ENCODE data around the gene TEX14.
"Not testable (repeated sequence)": the region's sequence is repeated elsewhere in the genome, so short reads cannot be mapped to it uniquely, and the experiment has no call there.

Gene TEX14

DNA sequence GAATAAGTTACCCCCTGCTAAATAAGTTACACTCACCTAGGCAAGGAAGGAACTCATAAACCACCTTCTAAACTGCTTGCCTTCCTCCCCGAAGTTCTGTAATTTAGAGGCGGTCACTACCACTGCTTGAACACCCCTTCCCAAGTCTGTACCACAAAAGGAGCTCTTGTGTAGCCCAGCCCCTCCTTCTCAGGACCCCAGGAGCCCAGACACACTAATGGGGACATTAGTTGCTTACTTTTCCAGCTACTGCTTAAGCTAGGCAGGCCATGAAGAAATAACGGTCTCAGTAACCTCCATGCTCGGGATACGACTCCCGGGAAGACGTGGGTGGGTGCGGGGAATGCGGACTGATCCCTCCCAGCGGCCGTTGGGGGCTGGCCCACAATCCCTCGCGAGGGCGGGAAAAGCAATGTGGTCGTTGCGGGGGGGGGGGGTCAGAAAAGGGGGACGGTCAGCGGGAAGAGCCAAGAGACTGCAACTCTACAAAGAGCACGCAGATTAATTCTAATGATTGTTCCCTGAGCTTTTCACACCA lies at the start of gene TEX14:
TEX14 (minus strand) TSS at position 345 of the 538 bp plus-strand sequence. CDS start 40,044 bp downstream, outside the sequence.
- no peak for DNase-seq

- no peak for DNase-seq
These were observed 49.3 kb upstream of the TEX14 start for GRCh38 chr17:58741121-58741625.

DNA sequence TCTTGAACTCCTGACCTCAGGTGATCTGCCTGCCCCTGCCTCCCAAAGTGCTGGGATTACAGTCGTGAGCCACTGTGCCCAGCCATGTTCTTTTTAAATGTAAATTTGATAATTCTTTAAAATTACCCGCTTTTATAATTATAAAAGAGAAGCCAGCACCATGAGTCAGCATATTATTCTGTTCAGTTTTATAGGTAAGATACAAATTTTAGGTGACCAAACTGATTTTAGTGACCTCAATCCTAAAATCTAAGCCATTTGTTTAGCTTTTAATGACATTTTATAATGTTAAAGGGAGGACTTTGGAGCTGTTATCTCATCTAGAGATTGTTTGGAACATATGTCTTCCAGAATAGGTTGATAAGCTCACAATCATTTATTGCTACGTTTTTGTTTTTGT lies 43.0 kb upstream of the TEX14 start:
- DNase-seq: no peak

GRCh38 chr17:58734040-58734439 lies 42.2 kb upstream of the TEX14 start:
- no peak for DNase-seq

DNA sequence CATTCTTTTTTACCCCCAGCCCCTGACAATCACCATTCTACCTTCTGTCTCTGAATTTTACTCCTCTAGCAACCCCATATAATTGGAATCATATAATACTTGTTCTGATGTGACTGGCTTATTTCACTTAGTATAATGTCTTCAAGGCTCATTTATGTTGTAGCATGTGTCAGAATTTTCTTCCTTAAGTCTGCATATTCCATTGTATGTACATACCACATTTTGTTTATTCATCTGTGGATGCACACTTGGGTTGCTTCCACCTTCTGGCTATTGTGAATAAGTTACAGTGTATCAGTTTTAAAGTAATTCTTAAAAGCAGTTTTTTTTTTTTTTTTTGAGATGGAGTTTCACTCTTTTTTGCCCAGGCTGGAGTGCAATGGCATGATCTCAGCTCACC lies 39.1 kb upstream of the TEX14 start:
- no peak for DNase-seq

- DNase-seq: no peak
These were observed 37.0 kb upstream of the TEX14 start for GRCh38 chr17:58728798-58729197.

DNA sequence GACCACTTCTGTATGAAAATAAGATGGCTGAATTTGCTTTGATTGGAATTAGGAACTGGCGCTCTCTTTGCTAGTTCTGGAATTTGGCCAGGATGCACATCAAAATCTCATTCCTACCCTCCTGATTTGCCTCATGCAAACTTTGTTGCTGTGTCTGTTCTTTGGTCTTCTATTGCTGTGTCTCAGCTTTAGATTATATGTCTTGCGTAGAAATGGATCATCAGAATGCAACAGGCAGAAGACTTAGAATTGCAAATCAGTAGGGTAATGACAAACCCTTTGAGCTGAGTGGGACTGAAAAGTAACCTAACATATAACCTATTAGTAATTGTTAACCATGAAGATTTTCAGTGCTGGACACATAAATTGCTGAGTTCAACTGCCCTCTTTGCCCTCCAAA lies 30.9 kb upstream of the TEX14 start:
- DNase-seq: no peak

GRCh38 chr17:58722274-58722673 lies 30.4 kb upstream of the TEX14 start:
- DNase-seq: no peak

- no peak for DNase-seq
These were observed 19.2 kb upstream of the TEX14 start for GRCh38 chr17:58710948-58711552.

GRCh38 chr17:58706351-58707140 lies 14.7 kb upstream of the TEX14 start:
- DNase-seq: no peak

DNA sequence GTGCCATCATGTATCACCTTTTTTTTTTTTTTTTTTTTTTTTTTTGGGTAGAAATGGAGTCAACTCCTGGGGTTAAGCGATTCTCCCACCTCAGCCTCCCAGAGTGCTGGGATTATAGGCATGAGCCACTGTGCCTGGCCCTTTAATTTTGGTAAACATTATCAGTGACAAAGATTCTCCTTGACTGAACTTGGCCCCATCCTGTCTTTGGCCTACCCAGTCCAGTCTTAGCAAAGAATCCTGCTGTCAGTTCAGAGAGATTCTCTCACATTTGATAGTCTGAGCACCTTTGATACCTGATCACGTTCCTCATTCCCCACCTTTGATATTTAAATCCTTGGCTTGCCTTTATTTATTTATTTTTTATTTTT lies 12.1 kb upstream of the TEX14 start:
- no peak for DNase-seq

DNA sequence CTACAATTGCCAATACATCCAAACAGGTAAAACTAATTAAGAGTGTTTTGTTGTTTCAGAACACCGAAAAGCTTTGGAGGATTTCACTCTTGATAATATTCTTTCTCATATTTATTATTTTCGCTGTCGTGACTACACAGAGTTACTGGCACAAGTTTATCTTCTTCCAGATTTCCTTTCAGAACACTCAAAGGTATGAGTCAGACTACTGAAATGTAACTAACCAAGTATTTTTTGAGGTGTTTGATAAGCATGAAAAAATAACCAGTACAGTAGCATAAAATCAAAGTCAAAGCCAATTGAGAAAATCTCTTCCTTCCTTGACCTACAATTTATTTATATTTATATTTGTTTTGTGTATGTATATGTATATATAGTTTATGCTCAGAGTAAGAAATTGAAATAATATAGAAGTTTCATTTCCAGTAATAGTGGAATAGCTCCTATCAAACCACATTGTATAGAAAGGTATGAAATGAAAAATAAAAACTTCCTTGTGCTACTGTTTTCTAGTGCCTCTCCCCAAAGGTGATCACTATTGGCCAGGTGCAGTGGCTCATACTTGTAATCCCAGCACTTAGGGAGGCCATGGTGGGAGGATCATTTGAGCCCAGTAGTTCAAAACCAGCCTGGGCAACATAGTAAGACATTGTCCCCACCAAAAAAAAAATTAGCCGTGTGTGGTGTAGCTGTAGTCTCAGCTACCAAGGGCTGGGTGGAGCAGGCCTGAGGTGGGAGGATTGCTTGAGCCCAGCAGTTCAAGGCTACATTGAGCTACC lies 11.5 kb upstream of the TEX14 start:
- DNase-seq: no peak

DNA sequence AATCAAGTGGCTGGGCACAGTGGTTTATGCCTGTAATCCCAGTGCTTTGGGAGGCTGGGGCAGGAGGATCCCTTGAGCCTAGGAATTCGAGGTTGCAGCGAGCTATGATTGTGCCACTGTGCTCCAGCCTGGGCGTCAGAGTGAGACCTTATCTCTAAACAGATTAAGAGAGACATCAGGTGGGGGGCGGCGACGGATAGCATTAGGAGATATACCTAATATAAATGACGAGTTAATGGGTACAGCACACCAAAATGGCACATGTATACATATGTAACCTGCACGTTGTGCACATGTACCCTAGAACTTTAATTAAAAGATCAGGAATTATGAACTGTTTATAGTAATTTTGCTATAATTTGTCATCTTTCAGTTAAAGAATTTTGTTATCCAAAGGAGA lies 10.9 kb upstream of the TEX14 start:
- DNase-seq: no peak

GRCh38 chr17:58702045-58702476 lies 10.2 kb upstream of the TEX14 start:
- DNase-seq: no peak

- no peak for DNase-seq
These were observed 7.9 kb upstream of the TEX14 start for GRCh38 chr17:58699771-58700170.

GRCh38 chr17:58694826-58695225 lies 3.0 kb upstream of the TEX14 start:
- DNase-seq: no peak

DNA sequence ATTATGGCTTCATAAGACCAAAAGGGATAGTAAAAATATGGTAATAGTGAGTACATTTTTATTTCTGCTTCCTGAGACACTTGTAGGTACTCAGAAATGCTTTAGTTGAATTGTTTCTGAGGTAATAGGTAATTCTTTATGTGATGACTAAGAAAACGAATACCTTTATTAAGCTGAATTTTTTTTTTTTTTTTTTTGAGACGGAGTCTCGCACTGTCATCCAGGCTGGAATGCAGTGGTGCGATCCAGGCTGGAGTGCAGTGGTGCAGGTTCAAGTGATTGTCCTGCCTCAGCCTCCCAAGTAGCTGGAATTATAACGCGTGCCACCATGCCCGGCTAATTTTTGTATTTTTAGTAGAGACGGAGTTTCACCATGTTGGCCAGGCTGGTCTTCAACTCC lies 2.5 kb upstream of the TEX14 start:
- no peak for DNase-seq

DNA sequence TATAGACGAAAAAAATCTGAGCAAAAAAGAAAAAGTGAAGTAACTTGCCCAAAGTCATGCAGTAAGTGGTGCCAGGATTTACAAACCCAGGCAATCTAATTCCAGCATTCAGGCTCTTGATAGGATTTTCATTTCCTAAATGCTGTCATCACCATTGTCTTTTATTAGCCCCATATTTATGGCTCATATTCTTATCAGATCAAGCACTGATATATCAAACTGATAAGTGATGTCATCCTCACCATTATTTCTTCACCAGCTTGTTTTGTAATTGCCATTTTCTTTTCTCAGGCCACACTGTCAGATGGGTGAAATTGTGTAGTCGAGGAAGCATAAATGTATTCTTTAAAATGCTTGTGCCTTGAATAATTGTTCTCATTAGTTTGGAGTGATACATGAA lies 1.9 kb upstream of the TEX14 start:
- no peak for DNase-seq

- DNase-seq: no peak
These were observed 1.4 kb upstream of the TEX14 start for GRCh38 chr17:58693208-58693607.

DNA sequence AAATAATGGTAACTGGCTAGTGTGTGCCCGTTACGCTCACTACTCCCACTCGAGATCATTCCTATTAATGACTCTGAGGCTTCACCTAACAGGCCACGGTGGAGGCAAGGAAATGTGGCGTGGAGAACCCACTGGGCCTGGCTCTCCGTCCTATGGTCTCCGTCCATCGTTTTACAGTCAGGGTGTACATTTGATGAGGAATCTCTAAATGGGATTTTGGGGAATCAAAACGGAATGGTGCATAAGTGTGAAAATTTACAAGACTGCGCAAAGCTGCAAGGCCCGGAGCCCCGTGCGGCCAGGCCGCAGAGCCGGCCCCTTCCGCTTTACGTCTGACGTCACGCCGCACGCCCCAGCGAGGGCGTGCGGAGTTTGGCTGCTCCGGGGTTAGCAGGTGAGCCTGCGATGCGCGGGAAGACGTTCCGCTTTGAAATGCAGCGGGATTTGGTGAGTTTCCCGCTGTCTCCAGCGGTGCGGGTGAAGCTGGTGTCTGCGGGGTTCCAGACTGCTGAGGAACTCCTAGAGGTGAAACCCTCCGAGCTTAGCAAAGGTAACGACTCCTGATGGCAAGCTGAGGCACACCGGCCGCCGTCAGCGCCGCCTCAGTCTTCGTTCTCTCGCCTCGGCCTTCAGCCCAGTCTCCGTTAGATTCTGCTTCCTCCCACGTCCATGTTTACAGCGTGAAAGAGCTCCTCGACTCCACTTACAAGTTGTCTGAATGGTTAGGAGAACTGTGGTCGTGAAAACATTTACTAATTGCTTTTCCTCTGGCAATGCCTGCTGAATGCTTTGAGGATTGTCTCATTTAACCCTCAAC lies 602 bp upstream of the TEX14 start, which contains the start of gene RAD51C:
RAD51C (plus strand) TSS at position 364 of the 817 bp plus-strand sequence; CDS start at position 406, 42 bp downstream.
- peak; percentile 85 for DNase-seq

DNA sequence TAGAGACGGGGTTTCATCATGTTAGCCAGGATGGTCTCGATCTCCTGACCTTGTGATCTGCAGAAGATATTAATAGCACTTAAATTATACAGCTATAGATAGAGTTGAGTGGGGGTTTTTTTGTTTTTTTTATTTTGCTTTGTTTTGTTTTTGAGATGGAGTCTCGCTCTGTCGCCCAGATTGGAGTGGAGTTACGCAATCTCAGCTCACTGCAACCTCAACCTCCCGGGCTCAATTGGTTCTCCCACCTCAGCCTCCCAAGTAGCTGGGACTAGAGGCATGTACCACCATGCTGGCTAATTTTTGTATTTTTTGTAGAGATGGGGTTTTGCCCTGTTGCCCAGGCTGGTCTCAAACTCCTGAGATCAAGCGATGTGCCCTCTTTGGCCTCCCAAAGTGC lies 1.8 kb downstream of the TEX14 start:
- not testable (repeated sequence) for DNase-seq

- DNase-seq: no peak
These were observed 3.3 kb downstream of the TEX14 start for GRCh38 chr17:58688521-58688920.
